AG04449 (cell line): ENCODE data around the gene TAS2R5.
"Not testable (repeated sequence)": the region's sequence is repeated elsewhere in the genome, so short reads cannot be mapped to it uniquely, and the experiment has no call there.

Experiments
- CTCF ChIA-PET: fragments of 350-600 bp; formaldehyde crosslinking; extraction: SDS; loops from one replicate; lab custom pipeline; 2021; ENCODE audit warnings: antibody characterized with exemption; lab: Yijun Ruan, JAX
- POLR2A ChIA-PET: fragments of 400-600, 350-600 bp; formaldehyde crosslinking; extraction: SDS; loops from one replicate; lab custom pipeline; 2020; ENCODE audit warnings: antibody characterized with exemption, inconsistent platforms; lab: Yijun Ruan, JAX
- DNase-seq: peaks from one replicate; pipeline ENCODE4 v3.0.0-alpha.2; 2010; ENCODE audit warnings: low read depth, low spot score
- H3K4me3 ChIP-seq: 2 replicates; pipeline ENCODE4 v1.5.1; 2011; ENCODE audit warnings: low read depth, mild to moderate bottlenecking, control low read depth, low read length
- CTCF ChIP-seq: IDR thresholded peaks from one replicate; pipeline ENCODE4 v1.5.1; 2011; ENCODE audit warnings: mild to moderate bottlenecking, moderate library complexity, low read length, control low read depth, inconsistent platforms; ENCODE audit not compliant: insufficient read depth; ENCODE audit errors: missing control alignments

The TAS2R5 gene

GRCh38 chr7:141789917-141790316, at the start of gene TAS2R5:
Gene TAS2R5, plus strand, starts transcription at chr7:141790217. Its CDS starts 145 bp downstream, at chr7:141790362.
- ChIA-PET CTCF (interaction anchor here (1.0 to 1.1 kb wide), 2 partner anchors 36 to 88 kb away, joined by 3 read pairs; partner anchors contain the start of gene DENND11), POLR2A (no interaction called here)
- no peak for TF ChIP-seq CTCF
- H3K4me3 ChIP-seq = no peak within 1 kb of the TSS
- DNase-seq = no peak

- ChIA-PET POLR2A (no interaction called here), CTCF (interaction anchor here (1.5 kb wide), 1 partner anchor 87 kb away, joined by 3 read pairs; no protein-coding TSS in a partner anchor)
- H3K4me3 ChIP-seq = no peak overlapping the region
- no peak for TF ChIP-seq CTCF
- DNase-seq = no peak
Measured at GRCh38 chr7:141742229-141742628, 47.8 kb upstream of the TAS2R5 start.

- TF ChIP-seq CTCF = no peak
- no peak for DNase-seq
- CTCF ChIA-PET = no interaction called here
- POLR2A ChIA-PET = no interaction called here
- no peak overlapping the region for H3K4me3 ChIP-seq
Measured at GRCh38 chr7:141744131-141744530, 45.9 kb upstream of the TAS2R5 start.

- CTCF ChIA-PET = interaction anchor here (0.9 to 3.4 kb wide), 3 partner anchors 8 to 37 kb away, joined by 3 to 17 read pairs (median 3); partner anchors contain the start of gene SSBP1
- POLR2A ChIA-PET = no interaction called here
- H3K4me3 ChIP-seq = no peak overlapping the region
Measured at GRCh38 chr7:141748396-141748795, 41.6 kb upstream of the TAS2R5 start.

GRCh38 chr7:141751904-141752303, 38.1 kb upstream of the TAS2R5 start:
- H3K4me3 ChIP-seq, DNase-seq, POLR2A ChIA-PET, CTCF ChIA-PET: not testable (repeated sequence)

More at GRCh38 chr7:141748396-141748795, 41.6 kb upstream of the TAS2R5 start:
- no peak for DNase-seq
- TF ChIP-seq CTCF = no peak

- DNase-seq = no peak
- TF ChIP-seq CTCF = no peak
- ChIA-PET POLR2A (no interaction called here), CTCF (no interaction called here)
- no peak overlapping the region for H3K4me3 ChIP-seq
Measured at GRCh38 chr7:141752634-141753033, 37.4 kb upstream of the TAS2R5 start.

GRCh38 chr7:141754939-141755338, 35.1 kb upstream of the TAS2R5 start:
- TF ChIP-seq CTCF = peak; percentile 21
- ChIA-PET CTCF (interaction anchor here (1.3 kb wide), 1 partner anchor 29 kb away, joined by 4 read pairs; no protein-coding TSS in a partner anchor), POLR2A (no interaction called here)
- no peak for DNase-seq
- H3K4me3 ChIP-seq = no peak overlapping the region
